GM23338 (cell line): ENCODE measurements around the gene TMPRSS3.

Experiments used
- CREB1 ChIP-seq: fragments of 250-450 bp; sonication (Bioruptor Pico); IDR thresholded peaks from 2 replicates; pipeline ENCODE4 v1.5.0; 2020; ENCODE audit warnings: low read depth, mild to moderate bottlenecking, moderate library complexity
- EZH2 ChIP-seq: fragments of 200-600 bp; sonication (generic); IDR thresholded peaks from one replicate; pipeline ENCODE4 v1.8.0; 2017; ENCODE audit warnings: antibody characterized with exemption, mild to moderate bottlenecking, low read depth; ENCODE audit not compliant: unreplicated experiment
- EZH2phosphoT487 ChIP-seq: fragments of 200-600 bp; sonication (generic); IDR thresholded peaks from one replicate; pipeline ENCODE4 v1.8.1; 2018; ENCODE audit warnings: antibody characterized with exemption; ENCODE audit not compliant: unreplicated experiment
- JUNB ChIP-seq: IDR thresholded peaks from one replicate; pipeline ENCODE4 v1.6.1; 2016; ENCODE audit warnings: antibody characterized with exemption; ENCODE audit not compliant: unreplicated experiment
- NANOG ChIP-seq: IDR thresholded peaks from 2 replicates; pipeline ENCODE4 v1.6.1; 2016; ENCODE audit warnings: antibody characterized with exemption, borderline replicate concordance
- POLR2AphosphoS5 ChIP-seq: IDR thresholded peaks from 2 replicates; pipeline ENCODE4 v1.6.1; 2016; ENCODE audit warnings: antibody characterized with exemption, low read depth
- ZNF114 ChIP-seq: fragments of 250-450 bp; sonication (Bioruptor Pico); IDR thresholded peaks from 2 replicates; pipeline ENCODE4 v1.5.0; 2020; ENCODE audit warnings: mild to moderate bottlenecking, moderate library complexity
- TF ChIP-seq, protein P1 (sequence below), 2 experiments: fragments of 200-600 bp in 1 of 2; sonication (generic) in 1 of 2; conservative IDR thresholded peaks; 2 replicates each; pipeline versions ENCODE4 v1.5.1 to v1.6.1; 2016 to 2017; ENCODE audit warnings: antibody characterized with exemption in 2 of 2, low read depth in 2 of 2, mild to moderate bottlenecking in 2 of 2, moderate library complexity in 1 of 2
- TF ChIP-seq, protein P2 (sequence below): IDR thresholded peaks from one replicate; pipeline ENCODE4 v1.6.1; 2018; ENCODE audit warnings: antibody characterized with exemption; ENCODE audit not compliant: unreplicated experiment

DNA sequence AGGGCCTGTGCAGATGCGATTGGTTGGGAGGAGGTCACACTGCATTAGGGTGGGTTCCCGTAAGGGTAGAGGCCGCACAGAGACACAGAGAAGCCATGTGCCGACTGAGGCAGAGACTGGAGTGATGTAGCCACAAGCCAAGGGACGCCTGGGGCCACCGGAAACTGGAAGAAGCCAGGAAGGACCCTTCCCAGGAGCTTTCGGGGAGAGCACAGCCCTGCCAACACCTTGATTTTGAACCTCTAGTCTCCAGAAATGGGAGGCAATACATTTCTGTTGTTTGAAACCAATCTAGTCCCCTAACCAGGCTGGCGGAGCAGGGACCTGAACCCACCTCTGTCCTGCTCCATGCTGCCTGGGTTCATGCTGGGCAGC is 18.7 kb upstream of the TMPRSS3 start:
- TF ChIP-seq, protein P1, sequence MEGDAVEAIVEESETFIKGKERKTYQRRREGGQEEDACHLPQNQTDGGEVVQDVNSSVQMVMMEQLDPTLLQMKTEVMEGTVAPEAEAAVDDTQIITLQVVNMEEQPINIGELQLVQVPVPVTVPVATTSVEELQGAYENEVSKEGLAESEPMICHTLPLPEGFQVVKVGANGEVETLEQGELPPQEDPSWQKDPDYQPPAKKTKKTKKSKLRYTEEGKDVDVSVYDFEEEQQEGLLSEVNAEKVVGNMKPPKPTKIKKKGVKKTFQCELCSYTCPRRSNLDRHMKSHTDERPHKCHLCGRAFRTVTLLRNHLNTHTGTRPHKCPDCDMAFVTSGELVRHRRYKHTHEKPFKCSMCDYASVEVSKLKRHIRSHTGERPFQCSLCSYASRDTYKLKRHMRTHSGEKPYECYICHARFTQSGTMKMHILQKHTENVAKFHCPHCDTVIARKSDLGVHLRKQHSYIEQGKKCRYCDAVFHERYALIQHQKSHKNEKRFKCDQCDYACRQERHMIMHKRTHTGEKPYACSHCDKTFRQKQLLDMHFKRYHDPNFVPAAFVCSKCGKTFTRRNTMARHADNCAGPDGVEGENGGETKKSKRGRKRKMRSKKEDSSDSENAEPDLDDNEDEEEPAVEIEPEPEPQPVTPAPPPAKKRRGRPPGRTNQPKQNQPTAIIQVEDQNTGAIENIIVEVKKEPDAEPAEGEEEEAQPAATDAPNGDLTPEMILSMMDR (conservative IDR thresholded peaks at IDR 0.05; ENCODE audit: low read depth in 2 of 2), result no peak
- TF ChIP-seq EZH2, result no peak
- TF ChIP-seq CREB1 (CRISPR knock-in tag), result no peak
- TF ChIP-seq JUNB, result no peak
- TF ChIP-seq, protein P2, sequence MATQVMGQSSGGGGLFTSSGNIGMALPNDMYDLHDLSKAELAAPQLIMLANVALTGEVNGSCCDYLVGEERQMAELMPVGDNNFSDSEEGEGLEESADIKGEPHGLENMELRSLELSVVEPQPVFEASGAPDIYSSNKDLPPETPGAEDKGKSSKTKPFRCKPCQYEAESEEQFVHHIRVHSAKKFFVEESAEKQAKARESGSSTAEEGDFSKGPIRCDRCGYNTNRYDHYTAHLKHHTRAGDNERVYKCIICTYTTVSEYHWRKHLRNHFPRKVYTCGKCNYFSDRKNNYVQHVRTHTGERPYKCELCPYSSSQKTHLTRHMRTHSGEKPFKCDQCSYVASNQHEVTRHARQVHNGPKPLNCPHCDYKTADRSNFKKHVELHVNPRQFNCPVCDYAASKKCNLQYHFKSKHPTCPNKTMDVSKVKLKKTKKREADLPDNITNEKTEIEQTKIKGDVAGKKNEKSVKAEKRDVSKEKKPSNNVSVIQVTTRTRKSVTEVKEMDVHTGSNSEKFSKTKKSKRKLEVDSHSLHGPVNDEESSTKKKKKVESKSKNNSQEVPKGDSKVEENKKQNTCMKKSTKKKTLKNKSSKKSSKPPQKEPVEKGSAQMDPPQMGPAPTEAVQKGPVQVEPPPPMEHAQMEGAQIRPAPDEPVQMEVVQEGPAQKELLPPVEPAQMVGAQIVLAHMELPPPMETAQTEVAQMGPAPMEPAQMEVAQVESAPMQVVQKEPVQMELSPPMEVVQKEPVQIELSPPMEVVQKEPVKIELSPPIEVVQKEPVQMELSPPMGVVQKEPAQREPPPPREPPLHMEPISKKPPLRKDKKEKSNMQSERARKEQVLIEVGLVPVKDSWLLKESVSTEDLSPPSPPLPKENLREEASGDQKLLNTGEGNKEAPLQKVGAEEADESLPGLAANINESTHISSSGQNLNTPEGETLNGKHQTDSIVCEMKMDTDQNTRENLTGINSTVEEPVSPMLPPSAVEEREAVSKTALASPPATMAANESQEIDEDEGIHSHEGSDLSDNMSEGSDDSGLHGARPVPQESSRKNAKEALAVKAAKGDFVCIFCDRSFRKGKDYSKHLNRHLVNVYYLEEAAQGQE, result no peak
- TF ChIP-seq POLR2AphosphoS5, result no peak
- TF ChIP-seq EZH2phosphoT487, result no peak
- no peak for TF ChIP-seq ZNF114
- no peak for TF ChIP-seq NANOG
